Brain microvascular endothelial cell (primary cell): ENCODE data around the gene TCERG1L.
"Not testable (repeated sequence)": the region's sequence is repeated elsewhere in the genome, so short reads cannot be mapped to it uniquely, and the experiment has no call there.

ENCODE experiments used
- DNase-seq: peaks from one replicate; pipeline ENCODE4 v3.0.0-alpha.2; 2020
- H3K27ac ChIP-seq: fragments of 250-450 bp; sonication (Bioruptor Pico); 2 replicates; pipeline ENCODE4 v1.5.1; 2020; ENCODE audit warnings: mild to moderate bottlenecking, moderate library complexity
- H3K27me3 ChIP-seq: fragments of 250-450 bp; sonication (Bioruptor Pico); replicated peaks from 2 replicates; pipeline ENCODE4 v1.5.1; 2020; ENCODE audit warnings: mild to moderate bottlenecking
- H3K36me3 ChIP-seq: fragments of 250-450 bp; sonication (Bioruptor Pico); replicated peaks from 2 replicates; pipeline ENCODE4 v1.5.1; 2020; ENCODE audit warnings: mild to moderate bottlenecking
- H3K4me3 ChIP-seq: 2 replicates; pipeline ENCODE4 v1.5.1; 2011; ENCODE audit warnings: low read depth, mild to moderate bottlenecking, control low read depth, low read length, moderate library complexity
- CTCF ChIP-seq: IDR thresholded peaks from 2 replicates; pipeline ENCODE4 v1.5.1; 2011; ENCODE audit warnings: low read depth, mild to moderate bottlenecking, moderate library complexity, low read length, control low read depth, inconsistent platforms; ENCODE audit errors: missing control alignments
- in situ Hi-C: cut with HindIII; loops from 2 replicates; pipeline ENCODE4 v1.10.0; 2017; ENCODE audit warnings: low sequenced_read_pairs, low pct_ligation_motif_present

TCERG1L gene

GRCh38 chr10:131344747-131345146 is 33.2 kb upstream of the TCERG1L start:
- H3K27me3 ChIP-seq: no peaks in the 10 kb centered on the region
- in situ Hi-C loops: no loop called here
- no peak for DNase-seq
- H3K4me3 ChIP-seq: no peak overlapping the region
- no peak for TF ChIP-seq CTCF
- H3K36me3 ChIP-seq: no peaks in the 10 kb centered on the region
- no peak overlapping the region for H3K27ac ChIP-seq

GRCh38 chr10:131337741-131338140 is 26.2 kb upstream of the TCERG1L start:
- Histone ChIP-seq H3K27me3 (no peaks in the 10 kb centered on the region), H3K27ac (no peak overlapping the region), H3K36me3 (no peaks in the 10 kb centered on the region), H3K4me3 (no peak overlapping the region)
- TF ChIP-seq CTCF: no peak
- DNase-seq: no peak
- in situ Hi-C loops: no loop called here

GRCh38 chr10:131332821-131333220 is 21.3 kb upstream of the TCERG1L start:
- Histone ChIP-seq H3K27ac (no peak overlapping the region), H3K36me3 (no peaks in the 10 kb centered on the region), H3K4me3 (no peak overlapping the region), H3K27me3 (no peaks in the 10 kb centered on the region)
- in situ Hi-C loops: no loop called here
- no peak for DNase-seq
- TF ChIP-seq CTCF: no peak

- in situ Hi-C loops: no loop called here
- no peaks in the 10 kb centered on the region for H3K36me3 ChIP-seq
Measured at GRCh38 chr10:131323880-131324279, 12.4 kb upstream of the TCERG1L start.

GRCh38 chr10:131323025-131323424 is 11.5 kb upstream of the TCERG1L start:
- no peak for DNase-seq
- H3K4me3 ChIP-seq: no peak overlapping the region
- no peaks in the 10 kb centered on the region for H3K36me3 ChIP-seq
- H3K27ac ChIP-seq: no peak overlapping the region
- in situ Hi-C loops: no loop called here
- no peaks in the 10 kb centered on the region for H3K27me3 ChIP-seq
- TF ChIP-seq CTCF: no peak

More at GRCh38 chr10:131323880-131324279, 12.4 kb upstream of the TCERG1L start:
- no peak overlapping the region for H3K4me3 ChIP-seq
- no peaks in the 10 kb centered on the region for H3K27me3 ChIP-seq
- no peak for TF ChIP-seq CTCF
- no peak for DNase-seq
- no peak overlapping the region for H3K27ac ChIP-seq

- not testable (repeated sequence) for H3K36me3 ChIP-seq, H3K27me3 ChIP-seq
Measured at GRCh38 chr10:131322575-131322974, 11.1 kb upstream of the TCERG1L start.

More at GRCh38 chr10:131322575-131322974, 11.1 kb upstream of the TCERG1L start:
- DNase-seq, H3K4me3 ChIP-seq, in situ Hi-C loops, H3K27ac ChIP-seq: not testable (repeated sequence)
